Measurements from ENCODE around the gene HK1.

HK1 gene

DNA sequence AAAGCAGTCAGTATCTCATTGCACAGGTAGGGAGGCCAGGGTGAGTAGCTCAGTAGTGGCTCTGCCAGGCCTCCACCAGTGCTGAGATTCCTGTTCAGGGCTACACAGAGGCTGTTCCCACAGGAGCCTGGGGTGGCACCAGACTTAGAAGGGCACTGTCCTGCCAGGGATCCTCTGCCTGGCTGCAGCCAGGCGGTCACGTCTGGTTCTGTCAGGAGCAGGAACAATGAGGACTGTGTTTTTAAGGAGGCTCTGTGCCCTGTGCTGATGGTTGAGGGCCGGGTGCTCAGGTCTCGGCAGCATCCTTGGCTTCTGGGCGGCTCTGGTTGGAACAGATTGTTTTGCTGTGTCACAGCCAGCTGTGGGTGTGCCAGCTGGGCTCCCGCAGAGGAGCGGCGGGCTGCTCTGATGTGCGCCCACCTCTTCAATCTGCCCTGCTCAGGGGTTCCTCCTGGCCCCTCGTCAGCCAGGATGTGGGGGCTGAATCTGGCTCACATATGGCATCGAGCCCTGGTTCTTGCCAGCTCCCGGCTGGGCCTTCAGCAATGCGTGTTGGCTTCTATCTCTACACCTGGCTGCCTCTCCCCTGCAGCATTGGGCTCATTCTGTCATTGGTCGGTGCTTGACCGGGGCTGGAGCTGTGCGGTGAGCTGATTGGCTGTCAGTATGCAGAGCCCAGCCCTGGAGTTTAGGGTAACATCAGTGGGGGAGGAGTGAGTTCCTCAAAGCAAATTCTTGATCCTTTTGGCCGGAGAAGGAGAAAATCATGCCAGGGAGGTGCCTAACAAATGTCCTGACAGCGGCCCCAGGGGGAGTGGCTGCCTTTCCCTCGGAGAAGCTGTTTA is 97.2 kb downstream of the HK1 start:
- no peak for DNase-seq (ENCODE audit: low read depth)

DNA sequence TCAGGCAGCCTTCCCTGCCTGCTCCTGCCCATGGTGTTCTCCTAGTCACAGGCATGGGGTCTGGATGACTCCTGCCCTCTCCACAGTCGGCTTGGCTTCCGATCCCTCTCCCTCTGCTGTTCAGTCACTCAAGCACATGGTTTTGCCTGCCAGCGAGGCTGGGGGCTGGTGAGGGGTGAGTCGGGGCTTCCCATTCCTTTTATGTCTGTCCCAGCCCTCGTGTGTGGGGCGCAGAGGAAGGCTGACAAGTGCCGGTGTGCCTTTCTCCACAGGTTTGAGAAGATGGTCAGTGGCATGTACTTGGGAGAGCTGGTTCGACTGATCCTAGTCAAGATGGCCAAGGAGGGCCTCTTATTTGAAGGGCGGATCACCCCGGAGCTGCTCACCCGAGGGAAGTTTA is 98.4 kb downstream of the HK1 start:
- no peak for DNase-seq (ENCODE audit: low read depth)

DNA sequence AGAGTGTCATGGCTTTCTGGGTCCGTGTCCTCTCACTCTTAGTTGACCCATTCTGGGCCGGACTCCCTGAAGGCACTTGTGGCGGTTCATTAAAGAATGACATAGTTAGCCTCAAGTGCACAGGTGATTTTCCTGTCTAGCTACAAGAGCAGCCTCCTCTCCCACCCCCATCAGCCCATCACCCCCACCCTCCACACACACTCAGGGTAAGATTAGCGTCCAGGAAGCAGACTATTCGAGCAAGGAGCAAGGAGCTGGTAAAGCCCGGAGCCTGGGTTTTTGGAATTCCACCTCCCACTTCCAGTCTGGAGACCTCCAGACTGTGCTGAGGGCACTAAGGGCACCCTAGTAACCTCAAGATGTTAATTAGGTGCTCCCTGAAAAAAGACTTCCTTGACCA is 98.9 kb downstream of the HK1 start:
- DNase-seq (ENCODE audit: low read depth) = no peak

DNA sequence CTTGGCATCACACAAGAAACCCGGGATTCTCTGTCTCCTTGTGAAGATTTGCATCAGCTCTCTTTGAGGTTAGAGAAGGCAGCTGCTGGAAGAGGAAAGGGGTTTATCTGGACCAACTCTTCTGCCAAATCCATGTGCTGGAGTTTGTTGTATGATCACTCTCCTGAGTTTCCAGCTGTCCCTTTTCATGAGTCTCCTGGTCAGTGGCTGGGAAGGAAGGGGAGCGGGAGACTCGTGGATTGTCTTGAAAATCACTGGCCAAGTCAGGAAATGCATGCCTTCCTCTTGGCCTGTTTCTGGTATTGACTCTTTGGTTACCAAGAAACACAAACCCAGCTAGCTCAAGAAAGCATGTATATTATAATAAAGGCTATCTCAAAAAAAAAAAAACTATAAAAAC is 99.6 kb downstream of the HK1 start:
- no peak for DNase-seq (ENCODE audit: low read depth)

DNA sequence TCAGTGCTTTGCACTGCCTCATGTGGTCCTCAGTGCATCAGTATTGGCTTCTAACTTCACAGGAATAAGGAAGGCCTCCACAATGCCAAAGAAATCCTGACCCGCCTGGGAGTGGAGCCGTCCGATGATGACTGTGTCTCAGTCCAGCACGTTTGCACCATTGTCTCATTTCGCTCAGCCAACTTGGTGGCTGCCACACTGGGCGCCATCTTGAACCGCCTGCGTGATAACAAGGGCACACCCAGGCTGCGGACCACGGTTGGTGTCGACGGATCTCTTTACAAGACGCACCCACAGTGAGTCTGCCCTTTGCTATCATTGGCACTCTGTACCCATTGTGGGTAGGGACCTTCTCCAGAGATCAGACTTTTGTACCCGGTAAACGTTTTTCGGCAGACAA is 101.5 kb downstream of the HK1 start:
- DNase-seq (ENCODE audit: low read depth) = no peak

DNA sequence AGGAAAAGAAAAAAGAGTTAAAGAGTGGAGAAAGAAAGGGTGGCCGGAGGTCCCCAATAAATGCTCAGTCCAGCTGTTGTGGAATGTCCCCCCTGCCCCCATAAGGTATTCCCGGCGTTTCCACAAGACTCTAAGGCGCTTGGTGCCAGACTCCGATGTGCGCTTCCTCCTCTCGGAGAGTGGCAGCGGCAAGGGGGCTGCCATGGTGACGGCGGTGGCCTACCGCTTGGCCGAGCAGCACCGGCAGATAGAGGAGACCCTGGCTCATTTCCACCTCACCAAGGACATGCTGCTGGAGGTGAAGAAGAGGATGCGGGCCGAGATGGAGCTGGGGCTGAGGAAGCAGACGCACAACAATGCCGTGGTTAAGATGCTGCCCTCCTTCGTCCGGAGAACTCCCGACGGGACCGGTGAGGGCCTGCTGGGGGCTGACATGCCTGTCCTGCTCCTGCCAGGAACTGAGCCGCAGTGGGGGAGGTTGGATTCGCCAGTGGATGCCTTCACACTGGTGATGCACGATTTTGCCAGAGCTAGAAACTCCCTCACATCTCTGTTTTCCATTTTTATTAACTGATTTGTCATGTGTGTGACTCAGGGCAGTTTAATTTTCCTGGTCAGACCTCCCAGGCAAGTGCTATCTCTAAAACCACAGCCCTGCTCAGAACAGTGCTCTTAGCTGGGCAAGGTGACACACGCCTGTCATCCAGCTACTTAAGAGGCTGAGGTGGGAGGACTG is 104.3 kb downstream of the HK1 start:
- peak; percentile 69 for DNase-seq (ENCODE audit: low read depth)

DNA sequence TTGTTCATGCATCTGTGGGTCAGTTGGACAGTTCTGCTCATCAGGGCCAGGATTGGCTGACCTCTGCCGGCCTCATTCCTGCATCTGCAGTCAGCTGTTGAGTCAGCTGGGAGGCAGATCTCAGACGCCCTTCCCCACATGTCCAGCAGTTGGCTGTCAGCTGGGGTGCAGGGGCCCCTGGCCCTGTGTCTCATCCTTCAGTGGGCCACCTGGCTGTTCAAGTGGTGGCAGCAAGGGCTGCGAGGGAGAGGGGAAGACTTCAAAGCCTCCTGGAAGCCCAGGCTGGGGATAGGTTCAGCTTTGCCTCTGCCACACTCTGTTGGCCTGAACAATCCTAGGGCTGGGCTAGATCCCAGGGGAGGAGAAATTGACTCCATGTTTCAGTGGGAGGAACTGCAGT is 105.3 kb downstream of the HK1 start:
- DNase-seq (ENCODE audit: low read depth) = peak; percentile 62

DNA sequence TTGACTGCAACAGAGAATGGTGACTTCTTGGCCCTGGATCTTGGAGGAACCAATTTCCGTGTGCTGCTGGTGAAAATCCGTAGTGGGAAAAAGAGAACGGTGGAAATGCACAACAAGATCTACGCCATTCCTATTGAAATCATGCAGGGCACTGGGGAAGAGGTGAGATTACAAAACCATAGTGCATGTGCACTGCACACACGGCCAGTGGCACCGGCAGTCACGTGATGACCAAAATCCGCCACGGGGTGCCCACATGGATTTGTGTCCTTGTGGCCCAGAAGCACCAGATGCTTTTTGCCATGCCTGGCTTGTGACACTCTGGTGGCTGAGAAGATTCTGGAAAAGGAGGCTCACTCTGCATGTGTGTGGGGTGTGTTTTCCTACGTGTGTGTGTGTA is 106.0 kb downstream of the HK1 start:
- DNase-seq (ENCODE audit: low read depth) = no peak

DNA sequence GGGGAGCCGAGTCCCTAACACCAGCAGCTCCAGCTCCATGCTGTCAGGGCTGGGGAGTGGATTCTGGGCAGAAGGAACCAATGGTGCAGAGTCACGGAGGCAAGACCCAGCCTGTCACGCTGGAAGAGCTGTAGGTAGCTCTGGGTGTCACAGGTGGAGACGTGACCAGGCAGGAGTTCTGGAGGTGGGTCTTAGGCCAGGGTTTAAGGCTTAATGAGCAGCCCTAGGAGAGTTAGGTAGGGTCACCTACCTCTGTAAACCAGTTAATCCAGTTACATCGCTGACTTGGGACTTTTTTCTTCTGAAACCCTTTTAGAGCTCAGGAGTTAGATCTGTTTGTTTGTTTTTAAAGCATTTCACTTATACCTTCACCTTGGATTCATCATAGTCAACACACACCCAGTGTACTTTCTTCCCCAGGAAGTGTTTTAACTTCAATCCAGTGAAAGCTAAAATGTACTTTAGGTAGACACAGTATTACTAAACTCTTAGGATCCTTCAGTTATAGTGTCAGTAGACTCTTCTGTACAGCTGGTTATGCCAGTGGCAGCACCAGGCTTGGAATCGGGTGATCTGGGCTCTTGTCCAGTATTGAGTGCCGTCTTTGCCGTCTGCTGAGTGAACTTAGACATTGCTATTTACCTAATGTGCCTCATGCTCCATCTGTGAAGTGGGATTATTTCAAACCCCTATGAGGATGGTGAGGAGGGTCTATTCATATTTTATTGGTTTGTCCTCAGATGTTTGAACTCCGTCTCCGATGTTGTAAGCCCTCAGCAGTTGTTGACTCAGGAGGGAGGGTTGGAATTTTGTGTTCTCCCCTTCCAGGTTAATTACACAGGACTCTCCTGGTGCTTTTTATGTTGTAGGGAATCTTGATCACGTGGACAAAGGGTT is 107.4 kb downstream of the HK1 start:
- DNase-seq (ENCODE audit: low read depth) = no peak

DNA sequence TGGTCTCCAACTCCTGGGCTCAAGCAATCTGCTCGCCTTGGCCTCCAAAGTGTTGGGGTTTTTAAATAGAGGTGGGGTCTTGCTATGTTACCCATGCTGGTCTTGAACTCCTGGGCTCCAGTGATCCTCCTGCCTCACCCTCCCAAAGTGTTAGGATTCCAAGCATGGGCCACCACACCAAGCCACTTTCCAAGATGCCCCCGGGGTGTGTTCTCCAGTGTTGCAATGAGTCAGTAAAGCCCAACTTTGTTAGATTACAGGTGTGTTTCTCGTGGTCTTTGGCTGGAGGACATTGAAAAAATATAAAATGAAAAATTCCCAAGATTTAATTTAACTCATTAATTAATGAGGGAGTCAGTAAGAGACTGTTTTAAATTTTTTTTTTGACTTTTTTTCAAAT is 109.2 kb downstream of the HK1 start:
- no peak for DNase-seq (ENCODE audit: low read depth)

DNA sequence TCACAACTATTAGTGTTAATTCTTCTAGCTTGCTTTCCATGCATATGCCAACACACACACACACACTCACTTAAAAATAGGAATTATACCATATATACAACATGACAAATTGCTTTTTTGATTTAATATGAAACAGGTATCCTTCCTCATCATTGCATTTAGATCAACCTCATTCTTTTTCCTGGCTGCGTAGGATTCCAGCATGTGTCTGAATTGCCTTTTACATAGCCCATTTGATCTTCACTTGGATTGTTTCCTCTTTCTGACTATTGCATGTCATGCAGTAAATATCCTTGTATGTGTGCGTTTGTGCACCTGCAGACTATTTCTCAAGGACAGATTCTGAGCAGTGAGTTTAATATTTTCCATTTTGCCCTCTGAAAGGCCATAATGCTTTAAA is 110.2 kb downstream of the HK1 start:
- no peak for DNase-seq (ENCODE audit: low read depth)

DNA sequence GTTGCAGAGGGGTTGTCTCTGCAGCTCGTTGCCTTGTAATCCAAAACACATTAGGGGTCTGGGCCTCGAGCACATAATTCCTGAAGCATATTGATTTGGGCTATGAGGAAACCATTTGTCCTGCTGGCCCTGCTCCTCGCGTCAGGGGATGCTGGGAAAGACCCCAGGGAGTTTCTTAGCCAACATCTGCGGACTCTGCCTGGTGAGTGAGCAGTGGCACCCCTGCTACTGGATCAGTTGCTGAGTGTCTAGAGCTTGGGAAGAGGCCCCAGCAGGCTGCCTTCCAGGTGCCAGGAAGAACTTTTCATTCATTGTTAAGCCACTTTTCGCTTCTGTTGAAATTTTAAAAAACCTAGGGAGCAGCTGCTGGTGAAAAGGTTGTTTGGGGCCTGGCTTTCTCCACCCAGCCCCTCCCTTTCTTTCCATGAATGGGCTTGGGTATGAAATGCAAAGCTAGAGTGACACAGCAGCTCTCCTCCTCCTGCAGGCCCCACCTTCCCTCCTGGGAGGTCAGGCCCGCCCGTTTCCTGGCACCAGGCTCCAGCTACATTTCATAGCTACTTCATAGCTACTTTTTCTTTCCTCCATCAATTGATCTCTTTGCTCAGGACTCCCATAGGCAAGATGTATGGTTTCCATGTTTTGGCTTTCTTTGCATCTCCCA is 111.7 kb downstream of the HK1 start:
- no peak for DNase-seq (ENCODE audit: low read depth)

DNA sequence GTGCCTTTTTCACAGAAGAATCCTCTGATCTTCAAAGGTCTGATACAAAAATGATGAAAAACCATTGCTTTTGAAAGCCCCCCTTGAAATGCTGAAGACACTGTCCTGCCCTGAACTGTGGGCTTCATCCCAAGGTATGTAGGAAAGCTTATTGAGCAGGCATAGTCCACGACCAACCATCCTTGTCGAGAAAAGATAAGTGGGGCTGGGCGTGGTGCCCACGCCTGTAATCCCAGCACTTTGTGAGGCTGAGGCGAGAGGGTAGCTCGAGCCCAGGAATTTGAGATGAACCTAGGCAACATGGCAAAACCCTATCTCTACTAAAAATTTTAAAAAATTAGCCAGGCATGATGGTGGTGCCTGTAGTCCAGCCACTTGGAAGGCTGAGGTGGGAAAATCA is 112.9 kb downstream of the HK1 start:
- DNase-seq (ENCODE audit: low read depth) = no peak

DNA sequence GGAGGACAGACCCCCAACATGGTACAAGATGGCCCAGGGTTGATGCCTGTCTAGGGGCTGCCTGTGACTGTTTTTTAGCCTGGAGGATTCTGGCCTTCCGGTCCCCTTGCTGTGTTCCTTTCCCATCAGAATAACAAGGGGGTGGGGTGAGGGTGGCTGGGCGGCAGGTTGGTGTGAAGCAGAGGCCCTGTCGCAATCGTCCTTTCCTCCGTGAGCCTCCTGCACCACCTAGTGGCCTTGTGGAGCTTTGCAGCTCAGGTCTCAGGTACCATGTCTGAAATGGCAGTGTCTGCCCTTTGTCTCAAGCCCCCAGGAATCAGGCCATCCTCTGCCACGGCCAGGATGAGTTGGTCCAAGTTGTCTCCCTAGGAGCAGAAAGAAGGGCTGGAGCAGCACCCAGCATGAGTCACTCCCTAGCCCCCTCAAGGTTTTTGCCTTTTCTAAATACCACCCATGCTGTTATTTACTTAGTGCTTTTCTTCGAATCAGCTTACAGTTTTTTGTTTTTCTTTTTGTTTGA is 114.2 kb downstream of the HK1 start:
- DNase-seq (ENCODE audit: low read depth) = peak; percentile 65

DNA sequence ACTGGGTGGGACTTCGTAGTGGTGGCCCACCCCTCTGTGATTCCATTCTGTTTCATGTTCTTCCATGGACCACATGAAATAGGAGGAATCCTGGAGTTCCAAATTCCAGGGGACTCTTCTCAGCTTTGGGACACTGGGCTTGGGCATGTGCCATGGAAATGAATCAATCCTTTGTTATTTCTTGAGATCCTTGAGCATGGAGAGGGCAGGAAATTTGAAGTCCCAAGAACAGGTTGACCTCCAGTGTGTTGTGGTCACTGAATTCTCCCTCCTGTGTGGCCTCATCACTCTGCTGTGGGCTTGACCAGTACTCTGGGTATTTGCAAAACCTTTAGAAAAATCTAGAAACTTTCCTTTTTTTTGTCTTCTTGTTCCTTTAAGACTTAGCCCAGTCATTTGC is 115.7 kb downstream of the HK1 start:
- no peak for DNase-seq (ENCODE audit: low read depth)

DNA sequence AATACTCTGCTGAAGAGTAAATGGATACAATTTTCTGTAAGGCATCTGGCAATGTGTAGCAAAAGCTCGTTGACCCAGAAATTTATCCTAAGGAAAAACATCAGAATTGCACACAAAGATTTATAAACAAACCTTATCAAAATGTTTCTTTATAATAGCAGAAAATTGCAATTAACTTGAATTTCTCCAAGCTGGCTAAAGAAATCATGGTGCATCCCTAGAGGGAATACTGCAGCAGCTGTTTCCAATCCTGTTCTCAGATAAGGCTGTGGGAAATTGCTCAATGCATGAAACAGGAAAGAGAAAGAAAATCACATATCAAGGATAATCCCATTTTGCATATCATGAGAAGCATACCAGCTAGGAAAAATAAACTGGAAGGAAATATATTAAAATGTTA is 119.7 kb downstream of the HK1 start:
- DNase-seq (ENCODE audit: low read depth) = no peak

DNA sequence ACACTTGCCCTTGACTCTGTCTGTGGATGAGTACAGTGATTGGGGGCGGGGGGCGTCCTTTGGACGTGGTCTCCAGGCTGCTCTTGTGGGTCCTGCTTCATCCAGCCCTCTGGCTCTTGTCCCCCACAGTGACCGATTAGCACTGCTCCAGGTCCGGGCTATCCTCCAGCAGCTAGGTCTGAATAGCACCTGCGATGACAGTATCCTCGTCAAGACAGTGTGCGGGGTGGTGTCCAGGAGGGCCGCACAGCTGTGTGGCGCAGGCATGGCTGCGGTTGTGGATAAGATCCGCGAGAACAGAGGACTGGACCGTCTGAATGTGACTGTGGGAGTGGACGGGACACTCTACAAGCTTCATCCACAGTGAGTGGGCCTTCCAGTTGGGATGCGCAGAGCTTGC is 120.2 kb downstream of the HK1 start:
- no peak for DNase-seq (ENCODE audit: low read depth)

DNA sequence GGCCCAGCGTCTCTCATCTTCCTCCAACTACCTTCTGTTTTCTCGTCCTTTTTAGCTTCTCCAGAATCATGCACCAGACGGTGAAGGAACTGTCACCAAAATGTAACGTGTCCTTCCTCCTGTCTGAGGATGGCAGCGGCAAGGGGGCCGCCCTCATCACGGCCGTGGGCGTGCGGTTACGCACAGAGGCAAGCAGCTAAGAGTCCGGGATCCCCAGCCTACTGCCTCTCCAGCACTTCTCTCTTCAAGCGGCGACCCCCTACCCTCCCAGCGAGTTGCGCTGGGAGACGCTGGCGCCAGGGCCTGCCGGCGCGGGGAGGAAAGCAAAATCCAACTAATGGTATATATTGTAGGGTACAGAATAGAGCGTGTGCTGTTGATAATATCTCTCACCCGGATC is 122.6 kb downstream of the HK1 start:
- no peak for DNase-seq (ENCODE audit: low read depth)

DNA sequence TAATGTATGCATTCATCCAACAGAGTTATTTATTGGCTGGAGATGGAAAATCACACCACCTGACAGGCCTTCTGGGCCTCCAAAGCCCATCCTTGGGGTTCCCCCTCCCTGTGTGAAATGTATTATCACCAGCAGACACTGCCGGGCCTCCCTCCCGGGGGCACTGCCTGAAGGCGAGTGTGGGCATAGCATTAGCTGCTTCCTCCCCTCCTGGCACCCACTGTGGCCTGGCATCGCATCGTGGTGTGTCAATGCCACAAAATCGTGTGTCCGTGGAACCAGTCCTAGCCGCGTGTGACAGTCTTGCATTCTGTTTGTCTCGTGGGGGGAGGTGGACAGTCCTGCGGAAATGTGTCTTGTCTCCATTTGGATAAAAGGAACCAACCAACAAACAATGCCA is 123.1 kb downstream of the HK1 start:
- DNase-seq (ENCODE audit: low read depth) = no peak

DNA sequence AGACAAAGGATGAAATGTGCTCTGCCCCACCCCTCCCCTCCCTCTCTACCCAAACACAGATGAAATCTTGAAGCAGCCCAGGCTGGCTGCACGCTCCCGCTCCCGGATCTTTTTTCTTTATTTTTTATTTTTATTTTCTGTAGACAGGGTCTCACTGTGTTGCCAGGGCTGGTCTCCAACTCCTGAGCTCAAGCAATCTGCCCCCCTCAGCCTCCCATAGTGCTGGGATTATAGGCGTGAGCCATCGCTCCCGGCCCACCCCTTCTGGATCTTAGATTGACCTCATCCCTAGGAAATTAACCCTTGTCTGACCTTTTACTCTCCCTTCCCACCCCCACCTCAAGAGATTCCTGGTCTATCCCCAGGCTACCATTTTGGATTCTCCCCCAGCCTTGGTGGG is 124.1 kb downstream of the HK1 start:
- DNase-seq (ENCODE audit: low read depth) = no peak

DNA sequence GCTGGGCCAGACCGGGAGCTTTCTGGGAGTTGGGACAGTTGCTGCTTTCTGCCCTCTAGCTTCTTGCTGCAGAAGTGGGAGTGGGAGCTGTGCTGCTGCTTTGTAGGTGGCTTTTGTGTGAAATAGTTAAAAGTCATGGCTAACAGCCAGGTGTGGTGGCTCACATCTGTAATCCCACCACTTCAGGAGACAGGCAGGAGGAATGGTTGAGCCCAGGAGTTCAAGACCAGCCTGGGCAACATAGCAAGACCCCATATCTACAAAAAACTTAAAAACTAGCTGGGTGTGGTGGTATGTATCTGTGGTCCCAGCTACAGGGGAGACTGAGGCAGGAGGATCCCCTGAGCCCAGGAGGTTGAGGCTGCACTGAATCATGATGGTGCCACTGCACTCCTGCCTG is 124.8 kb downstream of the HK1 start:
- no peak for DNase-seq (ENCODE audit: low read depth)

DNA sequence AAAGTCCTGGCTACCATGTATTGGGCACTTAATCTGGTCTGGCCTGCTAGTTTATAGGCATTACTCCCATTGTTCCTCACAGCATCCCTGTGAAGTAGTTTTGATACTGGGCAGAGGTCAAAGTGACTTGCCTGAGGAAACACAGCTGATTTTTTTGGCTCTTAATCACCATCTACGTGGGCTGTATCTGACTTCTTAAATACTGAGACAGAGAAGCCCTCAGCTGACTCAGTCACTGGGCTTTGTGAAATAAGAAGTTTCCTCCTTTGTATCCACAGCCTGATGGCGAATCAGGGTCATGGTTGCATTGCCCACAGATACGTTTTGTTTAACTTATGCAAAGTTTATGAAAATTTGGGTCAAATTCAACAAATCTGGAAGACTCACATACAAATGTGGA is 125.2 kb downstream of the HK1 start:
- no peak for DNase-seq (ENCODE audit: low read depth)

All from GM04504 (cell line).